Measurements from ENCODE around the gene WDR45.
"Not testable (repeated sequence)": the region's sequence is repeated elsewhere in the genome, so short reads cannot be mapped to it uniquely, and the experiment has no call there.

The WDR45 gene

GRCh38 chrX:49079489-49080428 is at the start of gene WDR45:
Gene WDR45, minus strand, starts transcription at chrX:49079887. Its CDS starts 1,792 bp downstream, at chrX:49078095.
- H3K4me3 Mint-ChIP-seq = peak within 1 kb of the TSS; percentile 93
- H3K27ac Mint-ChIP-seq = peak within 1 kb of the TSS; percentile 91
- H3K36me3 Mint-ChIP-seq (ENCODE audit: low read depth) = no peaks in the 10 kb centered on the region
- no peaks in the 10 kb centered on the region for H3K27me3 Mint-ChIP-seq
- peaks cover 19% of the 10 kb centered on the region for H3K4me1 Mint-ChIP-seq (ENCODE audit: low read depth)
- H3K9me3 Mint-ChIP-seq = no peaks in the 10 kb centered on the region

GRCh38 chrX:49129427-49129826 is 49.7 kb upstream of the WDR45 start:
- H3K4me1 Mint-ChIP-seq (ENCODE audit: low read depth) = no peaks in the 10 kb centered on the region
- no peak overlapping the region for H3K4me3 Mint-ChIP-seq
- no peaks in the 10 kb centered on the region for H3K27me3 Mint-ChIP-seq
- no peak overlapping the region for H3K27ac Mint-ChIP-seq
- no peaks in the 10 kb centered on the region for H3K9me3 Mint-ChIP-seq
- H3K36me3 Mint-ChIP-seq (ENCODE audit: low read depth) = no peaks in the 10 kb centered on the region

- not testable (repeated sequence) for H3K4me1 Mint-ChIP-seq (ENCODE audit: low read depth); H3K4me3 Mint-ChIP-seq; H3K27me3 Mint-ChIP-seq; H3K27ac Mint-ChIP-seq; H3K9me3 Mint-ChIP-seq; H3K36me3 Mint-ChIP-seq (ENCODE audit: low read depth)
Observed at GRCh38 chrX:49127742-49128258, 48.1 kb upstream of the WDR45 start.

- peak overlapping the region; percentile 89 for H3K4me3 Mint-ChIP-seq
Observed at GRCh38 chrX:49122499-49122898, 42.8 kb upstream of the WDR45 start.

GRCh38 chrX:49120091-49120490 is 40.4 kb upstream of the WDR45 start:
- Mint-ChIP-seq H3K9me3 (no peaks in the 10 kb centered on the region), H3K4me3 (no peak overlapping the region), H3K27ac (no peak overlapping the region), H3K4me1 (ENCODE audit: low read depth) (peaks cover 36% of the 10 kb centered on the region), H3K27me3 (no peaks in the 10 kb centered on the region), H3K36me3 (ENCODE audit: low read depth) (peaks cover 40% of the 10 kb centered on the region)

More at GRCh38 chrX:49122499-49122898, 42.8 kb upstream of the WDR45 start:
- no peaks in the 10 kb centered on the region for H3K27me3 Mint-ChIP-seq
- H3K4me1 Mint-ChIP-seq (ENCODE audit: low read depth) = peaks cover 28% of the 10 kb centered on the region
- H3K27ac Mint-ChIP-seq = no peak overlapping the region
- H3K36me3 Mint-ChIP-seq (ENCODE audit: low read depth) = peaks cover 25% of the 10 kb centered on the region
- H3K9me3 Mint-ChIP-seq = no peaks in the 10 kb centered on the region

- no peak overlapping the region for H3K27ac Mint-ChIP-seq
- no peak overlapping the region for H3K4me3 Mint-ChIP-seq
- no peaks in the 10 kb centered on the region for H3K27me3 Mint-ChIP-seq
- H3K4me1 Mint-ChIP-seq (ENCODE audit: low read depth) = peaks cover 24% of the 10 kb centered on the region
- H3K36me3 Mint-ChIP-seq (ENCODE audit: low read depth) = peaks cover 43% of the 10 kb centered on the region
- H3K9me3 Mint-ChIP-seq = no peaks in the 10 kb centered on the region
Observed at GRCh38 chrX:49117581-49117980, 37.9 kb upstream of the WDR45 start.

GRCh38 chrX:49116716-49117115 is 37.0 kb upstream of the WDR45 start:
- Mint-ChIP-seq H3K4me1 (ENCODE audit: low read depth) (peaks cover 16% of the 10 kb centered on the region), H3K36me3 (ENCODE audit: low read depth) (peaks cover 45% of the 10 kb centered on the region), H3K9me3 (no peaks in the 10 kb centered on the region), H3K27me3 (no peaks in the 10 kb centered on the region), H3K27ac (no peak overlapping the region), H3K4me3 (no peak overlapping the region)

GRCh38 chrX:49116076-49116475 is 36.4 kb upstream of the WDR45 start:
- Mint-ChIP-seq H3K27ac (no peak overlapping the region), H3K4me3 (no peak overlapping the region), H3K4me1 (ENCODE audit: low read depth) (peaks cover 14% of the 10 kb centered on the region), H3K27me3 (no peaks in the 10 kb centered on the region), H3K9me3 (no peaks in the 10 kb centered on the region), H3K36me3 (ENCODE audit: low read depth) (peaks cover 41% of the 10 kb centered on the region)

GRCh38 chrX:49111791-49112190 is 32.1 kb upstream of the WDR45 start:
- H3K27ac Mint-ChIP-seq = no peak overlapping the region

GRCh38 chrX:49110417-49110816 is 30.7 kb upstream of the WDR45 start:
- Mint-ChIP-seq H3K4me1 (ENCODE audit: low read depth) (no peaks in the 10 kb centered on the region), H3K27ac (no peak overlapping the region), H3K27me3 (no peaks in the 10 kb centered on the region), H3K4me3 (no peak overlapping the region), H3K36me3 (ENCODE audit: low read depth) (peaks cover 20% of the 10 kb centered on the region), H3K9me3 (no peaks in the 10 kb centered on the region)

More at GRCh38 chrX:49111791-49112190, 32.1 kb upstream of the WDR45 start:
- Mint-ChIP-seq H3K4me1 (ENCODE audit: low read depth) (peaks cover 3% of the 10 kb centered on the region), H3K4me3 (no peak overlapping the region), H3K27me3 (no peaks in the 10 kb centered on the region), H3K9me3 (no peaks in the 10 kb centered on the region), H3K36me3 (ENCODE audit: low read depth) (peaks cover 33% of the 10 kb centered on the region)

GRCh38 chrX:49108641-49109040 is 29.0 kb upstream of the WDR45 start:
- Mint-ChIP-seq H3K4me3 (no peak overlapping the region), H3K9me3 (no peaks in the 10 kb centered on the region), H3K36me3 (ENCODE audit: low read depth) (peaks cover 16% of the 10 kb centered on the region), H3K27me3 (no peaks in the 10 kb centered on the region), H3K27ac (no peak overlapping the region), H3K4me1 (ENCODE audit: low read depth) (no peaks in the 10 kb centered on the region)

- peaks cover 3% of the 10 kb centered on the region for H3K4me1 Mint-ChIP-seq (ENCODE audit: low read depth)
- no peak overlapping the region for H3K27ac Mint-ChIP-seq
- H3K9me3 Mint-ChIP-seq = no peaks in the 10 kb centered on the region
- H3K4me3 Mint-ChIP-seq = no peak overlapping the region
- H3K36me3 Mint-ChIP-seq (ENCODE audit: low read depth) = peaks cover 10% of the 10 kb centered on the region
- no peaks in the 10 kb centered on the region for H3K27me3 Mint-ChIP-seq
Observed at GRCh38 chrX:49106930-49107329, 27.2 kb upstream of the WDR45 start.

GRCh38 chrX:49106296-49106695 is 26.6 kb upstream of the WDR45 start:
- H3K27ac Mint-ChIP-seq = no peak overlapping the region

GRCh38 chrX:49103637-49104036 is 23.9 kb upstream of the WDR45 start:
- Mint-ChIP-seq H3K9me3 (no peaks in the 10 kb centered on the region), H3K27me3 (no peaks in the 10 kb centered on the region), H3K36me3 (ENCODE audit: low read depth) (no peaks in the 10 kb centered on the region), H3K4me3 (no peak overlapping the region), H3K27ac (no peak overlapping the region), H3K4me1 (ENCODE audit: low read depth) (peaks cover 12% of the 10 kb centered on the region)

More at GRCh38 chrX:49106296-49106695, 26.6 kb upstream of the WDR45 start:
- Mint-ChIP-seq H3K36me3 (ENCODE audit: low read depth) (peaks cover 10% of the 10 kb centered on the region), H3K4me1 (ENCODE audit: low read depth) (peaks cover 8% of the 10 kb centered on the region), H3K4me3 (no peak overlapping the region), H3K27me3 (no peaks in the 10 kb centered on the region), H3K9me3 (no peaks in the 10 kb centered on the region)

GRCh38 chrX:49102190-49102589 is 22.5 kb upstream of the WDR45 start:
- Mint-ChIP-seq H3K9me3 (no peaks in the 10 kb centered on the region), H3K27me3 (no peaks in the 10 kb centered on the region), H3K4me1 (ENCODE audit: low read depth) (peaks cover 12% of the 10 kb centered on the region), H3K36me3 (ENCODE audit: low read depth) (no peaks in the 10 kb centered on the region), H3K4me3 (peak overlapping the region; percentile 90), H3K27ac (peak overlapping the region; percentile 79)
